MM.1S (cell line): ENCODE measurements around the gene CA5B.

Experiments
- DNase-seq: peaks from one replicate; pipeline ENCODE4 v3.0.0-alpha.2; 2015
- H2AFZ ChIP-seq: fragments of 300-600 bp; sonication (generic); 2 replicates; pipeline ENCODE4 v1.6.0; 2016; ENCODE audit warnings: antibody characterized with exemption, low read length
- H3F3A ChIP-seq: fragments of 300-600 bp; sonication (generic); 2 replicates; pipeline ENCODE4 v1.6.1; 2016; ENCODE audit warnings: mild to moderate bottlenecking, antibody characterized with exemption, low read length, moderate library complexity, mixed read lengths; ENCODE audit not compliant: insufficient read depth
- H3K27ac ChIP-seq: fragments of 300-600 bp; sonication (generic); 2 replicates; pipeline ENCODE4 v1.5.1; 2016; ENCODE audit warnings: mild to moderate bottlenecking, low read length
- H3K27me3 ChIP-seq: fragments of 300-600 bp; sonication (generic); replicated peaks from 2 replicates; pipeline ENCODE4 v1.6.0; 2016; ENCODE audit warnings: low read length; ENCODE audit not compliant: insufficient read depth
- H3K36me3 ChIP-seq: fragments of 300-600 bp; sonication (generic); replicated peaks from 2 replicates; pipeline ENCODE4 v1.6.1; 2016; ENCODE audit warnings: mild to moderate bottlenecking, low read length, mixed read lengths; ENCODE audit not compliant: insufficient read depth
- H3K4me1 ChIP-seq: fragments of 300-600 bp; sonication (generic); 2 replicates; pipeline ENCODE4 v1.6.1; 2016; ENCODE audit warnings: low read length, mixed read lengths
- H3K4me2 ChIP-seq: fragments of 300-600 bp; sonication (generic); 2 replicates; pipeline ENCODE4 v1.6.0; 2016; ENCODE audit warnings: low read depth, low read length
- H3K4me3 ChIP-seq: fragments of 300-600 bp; sonication (generic); 2 replicates; pipeline ENCODE4 v1.5.1; 2016; ENCODE audit warnings: low read length, mixed read lengths
- H3K79me2 ChIP-seq: fragments of 300-600 bp; sonication (generic); 2 replicates; pipeline ENCODE4 v1.6.1; 2016; ENCODE audit warnings: mixed run types, low read length, mixed read lengths
- H3K9ac ChIP-seq: fragments of 300-600 bp; sonication (generic); 2 replicates; pipeline ENCODE4 v1.6.1; 2016; ENCODE audit warnings: low read length, mixed read lengths
- H3K9me2 ChIP-seq: fragments of 300-600 bp; sonication (generic); replicated peaks from 2 replicates; pipeline ENCODE4 v1.6.1; 2016; ENCODE audit warnings: mild to moderate bottlenecking, low read length, mixed read lengths; ENCODE audit not compliant: insufficient read depth
- H3K9me3 ChIP-seq: fragments of 300-600 bp; sonication (generic); replicated peaks from 2 replicates; pipeline ENCODE4 v1.6.1; 2016; ENCODE audit warnings: mild to moderate bottlenecking, low read length, mixed read lengths; ENCODE audit not compliant: insufficient read depth
- H4K20me1 ChIP-seq: fragments of 300-600 bp; sonication (generic); 2 replicates; pipeline ENCODE4 v1.6.1; 2016; ENCODE audit warnings: mild to moderate bottlenecking, low read length, moderate library complexity, mixed read lengths; ENCODE audit not compliant: insufficient read depth
- CTCF ChIP-seq: fragments of 300-600 bp; sonication (generic); IDR thresholded peaks from 2 replicates; pipeline ENCODE4 v1.5.1; 2016; ENCODE audit warnings: antibody characterized with exemption, low read length, mixed read lengths
- EZH2 ChIP-seq: fragments of 300-600 bp; sonication (generic); optimal IDR thresholded peaks from 2 replicates; pipeline ENCODE3; 2017; ENCODE audit warnings: low read depth, mild to moderate bottlenecking, antibody characterized with exemption, low read length, mixed read lengths
- EZH2phosphoT487 ChIP-seq: fragments of 300-600 bp; sonication (generic); IDR thresholded peaks from 2 replicates; pipeline ENCODE4 v1.6.1; 2018; ENCODE audit warnings: antibody characterized with exemption, low read length

The CA5B gene

GRCh38 chrX:15718283-15718970 lies 19.6 kb upstream of the CA5B start:
- Histone ChIP-seq H3K9me2 (no peaks in the 10 kb centered on the region), H3K27me3 (no peaks in the 10 kb centered on the region), H3K9ac (no peak overlapping the region), H3K4me3 (no peak overlapping the region), H3K79me2 (no peaks in the 10 kb centered on the region), H3K9me3 (no peaks in the 10 kb centered on the region), H3K4me1 (no peaks in the 10 kb centered on the region), H3K27ac (no peak overlapping the region), H3K4me2 (no peak overlapping the region), H2AFZ (no peak overlapping the region), H3F3A (no peaks in the 10 kb centered on the region), H3K36me3 (no peaks in the 10 kb centered on the region), H4K20me1 (no peaks in the 10 kb centered on the region)
- no peak for DNase-seq
- TF ChIP-seq CTCF (no peak), EZH2phosphoT487 (no peak), EZH2 (no peak)

GRCh38 chrX:15719324-15719968 lies 18.6 kb upstream of the CA5B start:
- H3K9me3 ChIP-seq = no peaks in the 10 kb centered on the region
- H3K27me3 ChIP-seq = no peaks in the 10 kb centered on the region
- no peaks in the 10 kb centered on the region for H4K20me1 ChIP-seq
- no peaks in the 10 kb centered on the region for H3K9me2 ChIP-seq
- no peak overlapping the region for H3K27ac ChIP-seq
- no peaks in the 10 kb centered on the region for H3K79me2 ChIP-seq
- TF ChIP-seq EZH2 = no peak
- no peak for TF ChIP-seq EZH2phosphoT487
- no peak for TF ChIP-seq CTCF
- H3F3A ChIP-seq = no peaks in the 10 kb centered on the region
- H3K4me1 ChIP-seq = no peaks in the 10 kb centered on the region
- no peak overlapping the region for H3K4me2 ChIP-seq
- DNase-seq = no peak
- no peaks in the 10 kb centered on the region for H3K36me3 ChIP-seq
- no peak overlapping the region for H3K9ac ChIP-seq
- H2AFZ ChIP-seq = no peak overlapping the region
- no peak overlapping the region for H3K4me3 ChIP-seq

- H3K79me2 ChIP-seq = no peaks in the 10 kb centered on the region
- H3F3A ChIP-seq = no peaks in the 10 kb centered on the region
- no peak overlapping the region for H3K27ac ChIP-seq
- TF ChIP-seq CTCF (no peak), EZH2phosphoT487 (no peak), EZH2 (no peak)
- H3K36me3 ChIP-seq = no peaks in the 10 kb centered on the region
- H3K4me2 ChIP-seq = no peak overlapping the region
- H3K9me2 ChIP-seq = no peaks in the 10 kb centered on the region
- no peaks in the 10 kb centered on the region for H3K4me1 ChIP-seq
- H4K20me1 ChIP-seq = no peaks in the 10 kb centered on the region
- no peak overlapping the region for H3K4me3 ChIP-seq
- H3K9ac ChIP-seq = no peak overlapping the region
- no peak for DNase-seq
- no peaks in the 10 kb centered on the region for H3K27me3 ChIP-seq
- H2AFZ ChIP-seq = no peak overlapping the region
- H3K9me3 ChIP-seq = no peaks in the 10 kb centered on the region
Observed at GRCh38 chrX:15721911-15722310, 16.2 kb upstream of the CA5B start.
